Adrenal gland (tissue), 19 donors: Measurements from ENCODE around the gene NUDT3. TPM values are rescaled to one million over a fixed set of nuclear protein-coding genes. Genes with fewer than 3 reads are reported as not detected.
A peak's percentile ranks its signal among the peaks of the same experiment; 100 is the strongest.

Source experiments
- DNase-seq, 7 donors: peaks; one replicate each; pipeline ENCODE4 v3.0.0-alpha.2; 2019 to 2020
- H3K27ac ChIP-seq, 5 donors: fragments of 200-600 bp; sonication (generic) in 4 of 5; 1 replicate in 3 of 5; 2 replicates in 2 of 5; pipeline versions ENCODE4 v1.5.1 to v1.8.0; 2016 to 2020; ENCODE audit warnings: mild to moderate bottlenecking in 1 of 5
- H3K27me3 ChIP-seq: fragments of 200-600 bp; 2 replicates; pipeline ENCODE4 v1.8.0; 2021
- H3K36me3 ChIP-seq, 2 donors: fragments of 200-600 bp; replicated peaks in 1 of 2; 1 replicate in 1 of 2; 2 replicates in 1 of 2; pipeline versions ENCODE4 v1.5.1 to v1.8.0; 2018 to 2022
- H3K4me1 ChIP-seq, 2 donors: fragments of 200-600 bp; replicated peaks in 1 of 2; 1 replicate in 1 of 2; 2 replicates in 1 of 2; pipeline versions ENCODE4 v1.5.1 to v1.8.0; 2018 to 2021
- H3K4me3 ChIP-seq, 4 donors: fragments of 200-600 bp; sonication (generic) in 3 of 4; one replicate each; pipeline ENCODE4 v1.5.1; 2016 to 2018
- H3K9me3 ChIP-seq, 3 donors: fragments of 200-600 bp; sonication (generic) in 1 of 3; replicated peaks in 1 of 3; 1 replicate in 2 of 3; 2 replicates in 1 of 3; pipeline versions ENCODE4 v1.5.1 to v1.8.0; 2016 to 2021
- CTCF ChIP-seq, 6 experiments: fragments of 450-650 bp in 4 of 6; fragments of 200-600 bp in 2 of 6; sonication (generic) in 1 of 6; IDR thresholded peaks; 1 replicate in 5 of 6; 2 replicates in 1 of 6; pipeline versions ENCODE4 v1.5.1 to v1.8.0; 2016 to 2021; ENCODE audit warnings: antibody characterized with exemption in 6 of 6, mild to moderate bottlenecking in 2 of 6, moderate library complexity in 1 of 6
- POLR2A ChIP-seq, 2 donors: fragments of 450-650 bp; IDR thresholded peaks; one replicate each; pipeline ENCODE4 v1.6.1; 2017; ENCODE audit warnings: antibody characterized with exemption in 2 of 2, mild to moderate bottlenecking in 2 of 2, moderate library complexity in 1 of 2
- WGBS, 4 donors: extraction: QIAGEN DNeasy Blood & Tissue Kit in 2 of 4; methylation state at CpG; one replicate each; pipeline versions ENCODE4 v1.1.5 to v1.1.7; 2013 to 2017; 5-methylcytosine and 5-hydroxymethylcytosine counted together
- intact Hi-C, 2 donors: fragments of 100-400 bp; cut with DNase I; formaldehyde crosslinking; loops; one replicate each; pipeline versions ENCODE4 v1.14.1 to v1.15.0; 2022 to 2023
- long read RNA-seq, 10 donors: library from polyadenylated mRNA in 3 of 10; unstranded in 2 of 10; stranded (forward) in 1 of 10; transcript quantifications; one replicate each; pipeline ENCODE4 v2.0.0 and lab custom pipeline, GENCODE V29; 2021 to 2026
- polyA plus RNA-seq, 3 donors: library from polyadenylated mRNA; stranded (reverse); fragments of 200-250 nt in 2 of 3; fragments of 350-450 nt in 1 of 3; fragmentation: Illumina TruSeq in 1 of 3; extraction: RNeasy Lipid Tissue Mini Kit (QIAGEN cat#74804) in 1 of 3; gene quantifications; one replicate each; pipeline ENCODE4 v1.2.3, GENCODE V29; 2013 to 2014
- total RNA-seq, 9 donors: library from RNA; depleted of rRNA in 4 of 9; stranded (reverse); fragments of >200 nt in 4 of 9; fragments of 120-200 nt in 1 of 9; fragmentation: NEBNext Ultra II Directional in 1 of 9; extraction: Animal tissue kit (Norgen Biotek cat#: 25700) in 1 of 9; gene quantifications; one replicate each; pipeline versions ENCODE4 v1.1.0 to v1.2.4, GENCODE V29; 2013 to 2023
- donor health status: healthy with polysubstance abuse.
- donor health status: Bipolar disorder and iron deficiency.
- donor health status: DM: yes; HTN: yes; CAD: no.
- donor health status: DM: no; HTN: no; CAD: no.
- donor health status: DM: no; HTN: no; CAD: no.
- donor health status: DM: yes; HTN: yes; CAD: no.

NUDT3 gene
- 10 to 100 TPM; 34.3 to 56.3 (median 45.2) TPM for total RNA-seq
- polyA plus RNA-seq, result 10 to 100 TPM; 18.2 to 24.2 (median 22.9) TPM
- long read RNA-seq, donor 1, full-length matches to known transcripts, result 7 of 7 reads
- long read RNA-seq, donor 1, partial matches to known transcripts, result 0 of 7 reads
- long read RNA-seq, donor 1, other reads (novel, unspliced or antisense), result 0 of 7 reads
- long read RNA-seq, donor 2, full-length matches to known transcripts, result 10 of 10 reads
- long read RNA-seq, donor 2, partial matches to known transcripts, result 0 of 10 reads
- long read RNA-seq, donor 2, other reads (novel, unspliced or antisense), result 0 of 10 reads
- long read RNA-seq, donor 3, full-length matches to known transcripts, result 6 of 6 reads
- long read RNA-seq, donor 3, partial matches to known transcripts, result 0 of 6 reads
- long read RNA-seq, donor 3, other reads (novel, unspliced or antisense), result 0 of 6 reads
- long read RNA-seq, donor 4, full-length matches to known transcripts, result 1 of 13 reads
- long read RNA-seq, donor 4, partial matches to known transcripts, result 0 of 13 reads
- long read RNA-seq, donor 4, other reads (novel, unspliced or antisense), result 12 of 13 reads
- long read RNA-seq, donor 5, full-length matches to known transcripts, result 58 of 80 reads
- long read RNA-seq, donor 5, partial matches to known transcripts, result 2 of 80 reads
- long read RNA-seq, donor 5, other reads (novel, unspliced or antisense), result 20 of 80 reads
- long read RNA-seq, donor 6, full-length matches to known transcripts, result 2 of 14 reads
- long read RNA-seq, donor 6, partial matches to known transcripts, result 0 of 14 reads
- long read RNA-seq, donor 6, other reads (novel, unspliced or antisense), result 12 of 14 reads
- long read RNA-seq, donor 7, full-length matches to known transcripts, result 6 of 6 reads
- long read RNA-seq, donor 7, partial matches to known transcripts, result 0 of 6 reads
- long read RNA-seq, donor 7, other reads (novel, unspliced or antisense), result 0 of 6 reads
- long read RNA-seq, donor 8, full-length matches to known transcripts, result 19 of 19 reads
- long read RNA-seq, donor 8, partial matches to known transcripts, result 0 of 19 reads
- long read RNA-seq, donor 8, other reads (novel, unspliced or antisense), result 0 of 19 reads
- long read RNA-seq, donor 9, full-length matches to known transcripts, result 10 of 10 reads
- long read RNA-seq, donor 9, partial matches to known transcripts, result 0 of 10 reads
- long read RNA-seq, donor 9, other reads (novel, unspliced or antisense), result 0 of 10 reads
- long read RNA-seq, donor 10, full-length matches to known transcripts, result 7 of 7 reads
- long read RNA-seq, donor 10, partial matches to known transcripts, result 0 of 7 reads
- long read RNA-seq, donor 10, other reads (novel, unspliced or antisense), result 0 of 7 reads

DNA sequence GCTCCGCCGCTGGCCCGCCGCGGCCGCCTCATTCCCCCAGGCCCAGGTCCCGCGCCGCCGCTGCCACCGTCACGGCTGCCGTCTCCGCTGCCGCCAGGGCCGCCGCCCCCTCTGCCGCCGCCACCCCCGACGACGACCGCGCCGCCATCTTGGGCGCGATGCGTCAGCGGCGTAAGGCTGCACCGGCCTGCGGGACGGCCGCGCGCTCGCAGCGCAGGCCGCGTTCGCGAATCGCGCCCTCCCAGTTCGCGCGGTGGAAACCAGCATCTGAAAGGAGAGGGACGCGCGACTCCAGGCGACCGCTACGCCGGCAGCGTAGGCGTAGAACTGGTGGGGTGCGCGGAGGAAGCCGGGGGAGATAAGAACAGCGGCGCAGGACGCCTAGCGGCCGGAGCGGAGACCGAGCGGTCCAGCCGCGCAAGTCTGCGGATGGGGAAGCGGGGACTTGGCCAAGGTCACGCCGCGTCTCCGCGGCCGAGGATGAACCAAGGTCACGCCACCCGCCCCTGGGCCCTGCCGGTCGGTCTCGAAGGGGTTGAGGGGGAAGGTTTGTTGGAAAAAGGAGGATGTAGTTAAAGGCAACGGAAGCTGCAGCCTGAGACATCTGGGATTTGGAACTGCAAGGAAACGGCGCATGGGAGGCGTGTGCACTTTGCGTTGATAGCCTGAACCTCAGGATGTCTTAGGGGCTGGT lies at the start of gene NUDT3:
NUDT3 (minus strand) TSS at position 173 of the 694 bp plus-strand sequence. CDS start 307 bp downstream, outside the sequence.
- intact Hi-C loops, result no loop called here

GRCh38 chr6:34441526-34441925 lies 49.1 kb upstream of the NUDT3 start:
- Histone ChIP-seq H3K27ac (no peak overlapping the region), H3K9me3 (no peaks in the 10 kb centered on the region), H3K27me3 (no peaks in the 10 kb centered on the region), H3K36me3 (no peaks in the 10 kb centered on the region), H3K4me3 (no peak overlapping the region), H3K4me1 (no peaks in the 10 kb centered on the region)
- 64 to 73% (median 67%) methylated on average over 5 of the region's 5 CpGs for WGBS, 4 donors
- TF ChIP-seq CTCF (IDR thresholded peaks at IDR 0.05), result no peak
- no peak for TF ChIP-seq POLR2A (IDR thresholded peaks at IDR 0.05)
- DNase-seq, result no peak
- intact Hi-C loops, result no loop called here

More for the DNA sequence above, at the start of gene NUDT3:
- peak within 1 kb of the TSS; percentile 75 to 97 (median 84) for H3K4me3 ChIP-seq
- H3K9me3 ChIP-seq, result no peaks in the 10 kb centered on the region
- TF ChIP-seq POLR2A (IDR thresholded peaks at IDR 0.05) (peak; percentile 69 to 77), CTCF (IDR thresholded peaks at IDR 0.05) (peak; percentile 67 to 95 (median 91))
- WGBS, 4 donors, result 0 to 1% (median 0%) methylated on average over 7 to 87 of the region's 87 CpGs
- peaks cover 0 to 37% of the 10 kb centered on the region in 2 donors for H3K4me1 ChIP-seq
- H3K27me3 ChIP-seq, result no peaks in the 10 kb centered on the region
- no peaks in the 10 kb centered on the region for H3K36me3 ChIP-seq
- peak within 1 kb of the TSS; percentile 80 to 99 (median 98) for H3K27ac ChIP-seq
- peak; percentile 92 to 97 (median 95) for DNase-seq

DNA sequence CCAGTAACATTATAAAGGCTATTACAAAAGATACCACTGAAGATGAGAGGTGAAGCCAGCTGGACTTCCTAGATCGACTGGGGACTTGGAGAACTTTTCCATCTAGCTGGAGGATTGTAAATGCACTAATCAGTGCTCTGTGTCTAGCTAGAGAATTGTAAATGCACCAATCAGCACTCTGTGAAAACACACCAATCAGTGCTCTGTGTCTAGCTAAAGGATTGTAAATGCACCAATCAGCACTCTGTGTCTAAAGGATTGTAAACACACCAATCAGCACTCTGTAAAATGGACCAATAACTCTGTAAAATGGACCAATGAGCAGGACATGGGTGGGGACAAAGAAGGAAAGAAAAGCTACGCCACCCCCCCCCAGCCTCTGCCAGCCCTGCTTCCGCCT lies 47.0 kb upstream of the NUDT3 start:
- TF ChIP-seq POLR2A (IDR thresholded peaks at IDR 0.05) (no peak), CTCF (IDR thresholded peaks at IDR 0.05) (no peak)
- H3K4me3 ChIP-seq, result no peak overlapping the region
- no peaks in the 10 kb centered on the region for H3K36me3 ChIP-seq
- H3K27me3 ChIP-seq, result no peaks in the 10 kb centered on the region
- H3K9me3 ChIP-seq, result no peaks in the 10 kb centered on the region
- H3K27ac ChIP-seq, result no peak overlapping the region
- intact Hi-C loops, result no loop called here
- no peak for DNase-seq
- 82 to 100% (median 84%) methylated on average over 1 to 3 of the region's 3 CpGs for WGBS, 4 donors
- no peaks in the 10 kb centered on the region for H3K4me1 ChIP-seq
